ENCODE measurements around the gene GPR27. TPM values are rescaled to one million over a fixed set of nuclear protein-coding genes. Genes with fewer than 3 reads are reported as not detected.

The GPR27 gene
- total RNA-seq, 4 donors from 2014 or later, result 2.3 to 11.0 (median 5.5) TPM

DNA sequence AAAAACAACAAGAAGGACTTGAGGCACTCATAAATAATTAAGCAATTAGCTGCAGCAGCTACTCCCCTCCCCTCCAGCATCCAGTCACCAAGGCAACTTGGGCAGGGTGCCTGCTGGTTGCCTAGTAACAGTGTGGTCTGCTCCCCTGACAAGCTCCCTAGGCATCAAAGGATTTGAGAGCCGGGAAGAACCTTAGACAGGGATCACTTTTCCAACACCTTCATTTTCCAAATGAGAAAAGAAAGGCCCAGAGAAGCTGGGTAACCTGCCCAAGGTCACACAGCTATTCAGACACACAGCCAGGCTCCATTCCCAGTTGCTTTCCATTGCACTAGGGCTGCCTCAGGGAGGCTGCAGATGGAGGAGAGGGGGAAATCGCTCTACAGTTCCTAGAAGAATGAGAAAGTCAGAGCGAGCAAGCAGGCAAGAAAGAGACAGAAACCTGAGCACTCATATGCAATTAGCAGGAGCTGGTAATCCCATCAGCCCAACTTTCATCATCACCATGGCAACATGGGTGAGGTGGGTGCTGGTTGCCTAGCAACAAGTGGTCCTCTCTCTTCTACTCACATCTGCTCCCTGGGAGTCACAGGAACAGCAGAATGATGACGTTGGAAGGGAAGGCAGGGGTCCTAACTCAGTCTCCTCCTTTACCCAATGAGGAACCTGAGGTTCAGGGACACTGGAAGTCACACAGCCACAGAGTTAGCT lies 24.9 kb upstream of the GPR27 start:
- no peaks in the 10 kb centered on the region for H3K36me3 ChIP-seq
- no peak for TF ChIP-seq POLR2A (IDR thresholded peaks at IDR 0.05)
- no peak for TF ChIP-seq CTCF (IDR thresholded peaks at IDR 0.05)
- intact Hi-C loops (cut with DNase I), result no loop called here
- no peaks in the 10 kb centered on the region for H3K27me3 ChIP-seq
- no peak overlapping the region for H3K27ac ChIP-seq
- H3K9me3 ChIP-seq, result no peaks in the 10 kb centered on the region
- H3K4me3 ChIP-seq (replicated peaks in 1 of 3), result no peak overlapping the region
- WGBS, 2 donors, result 63 to 66% methylated on average over 4 of the region's 4 CpGs
- DNase-seq, result no peak
- peaks cover 4 to 15% of the 10 kb centered on the region in 2 donors for H3K4me1 ChIP-seq

- no peak overlapping the region for H3K27ac ChIP-seq
- no peak for TF ChIP-seq POLR2A (IDR thresholded peaks at IDR 0.05)
- TF ChIP-seq CTCF (IDR thresholded peaks at IDR 0.05), result no peak
- H3K4me1 ChIP-seq, result peaks cover 0 to 4% of the 10 kb centered on the region in 2 donors
- DNase-seq, result no peak
- intact Hi-C loops (cut with DNase I), result no loop called here
- WGBS, 2 donors, result 92 to 93% methylated on average over 4 of the region's 4 CpGs
- H3K27me3 ChIP-seq, result no peaks in the 10 kb centered on the region
- H3K36me3 ChIP-seq, result no peaks in the 10 kb centered on the region
- H3K9me3 ChIP-seq, result no peaks in the 10 kb centered on the region
- H3K4me3 ChIP-seq (replicated peaks in 1 of 3), result no peak overlapping the region
These were observed 21.0 kb upstream of the GPR27 start for GRCh38 chr3:71732637-71733036.

- intact Hi-C loops (cut with DNase I), result no loop called here
- H3K4me3 ChIP-seq (replicated peaks in 1 of 3), result no peak overlapping the region
- WGBS, 2 donors, result 96 to 99% methylated on average over 2 of the region's 2 CpGs
- no peaks in the 10 kb centered on the region for H3K27me3 ChIP-seq
- TF ChIP-seq POLR2A (IDR thresholded peaks at IDR 0.05) (no peak), CTCF (IDR thresholded peaks at IDR 0.05) (no peak)
- no peak for DNase-seq
- H3K9me3 ChIP-seq, result no peaks in the 10 kb centered on the region
- no peaks in the 10 kb centered on the region for H3K36me3 ChIP-seq
- H3K27ac ChIP-seq, result no peak overlapping the region
- H3K4me1 ChIP-seq, result peaks cover 0 to 4% of the 10 kb centered on the region in 2 donors
These were observed 20.3 kb upstream of the GPR27 start for GRCh38 chr3:71733319-71733718.

- Histone ChIP-seq H3K9me3 (no peaks in the 10 kb centered on the region), H3K27me3 (no peaks in the 10 kb centered on the region), H3K4me3 (replicated peaks in 1 of 3) (no peak overlapping the region), H3K4me1 (peaks cover 0 to 4% of the 10 kb centered on the region in 2 donors), H3K27ac (no peak overlapping the region), H3K36me3 (no peaks in the 10 kb centered on the region)
- WGBS, 2 donors, result 76 to 84% methylated on average over 1 of the region's 1 CpG
- TF ChIP-seq POLR2A (IDR thresholded peaks at IDR 0.05) (no peak), CTCF (IDR thresholded peaks at IDR 0.05) (no peak)
- no peak for DNase-seq
- intact Hi-C loops (cut with DNase I), result no loop called here
These were observed 18.8 kb upstream of the GPR27 start for GRCh38 chr3:71734881-71735280.

DNA sequence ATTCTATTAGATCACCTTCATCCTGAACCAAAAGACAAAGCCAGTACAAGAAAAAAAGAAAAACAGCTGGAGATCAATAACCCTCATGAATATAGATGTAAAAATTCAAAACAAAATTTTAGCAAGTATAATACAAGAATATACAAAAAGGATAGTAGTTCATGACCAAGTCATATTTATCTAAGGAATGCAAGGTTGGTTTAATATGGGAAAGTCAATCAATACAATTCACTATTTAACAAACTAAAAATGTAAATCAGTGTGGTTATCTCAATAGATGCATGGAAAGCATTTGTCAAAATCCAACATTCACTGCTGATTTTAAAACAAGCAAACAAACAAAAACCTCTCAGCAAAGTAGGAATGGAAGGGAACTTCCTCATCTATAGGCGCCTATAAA lies 11.0 kb upstream of the GPR27 start:
- TF ChIP-seq CTCF (IDR thresholded peaks at IDR 0.05), result no peak
- no peak overlapping the region for H3K4me3 ChIP-seq (replicated peaks in 1 of 3)
- no peak for DNase-seq
- no peaks in the 10 kb centered on the region for H3K9me3 ChIP-seq
- intact Hi-C loops (cut with DNase I), result no loop called here
- H3K36me3 ChIP-seq, result no peaks in the 10 kb centered on the region
- WGBS, 2 donors, result 93 to 100% methylated on average over 1 of the region's 1 CpG
- H3K4me1 ChIP-seq, result no peaks in the 10 kb centered on the region
- H3K27ac ChIP-seq, result no peak overlapping the region
- H3K27me3 ChIP-seq, result no peaks in the 10 kb centered on the region
